NCI-H748 (cell line): ENCODE results near the gene PTPRJ.
A peak's percentile ranks its signal among the peaks of the same experiment; 100 is the strongest.
"Not testable (repeated sequence)": the region's sequence is repeated elsewhere in the genome, so short reads cannot be mapped to it uniquely, and the experiment has no call there.

ENCODE experiments used
- DNase-seq: peaks from one replicate; lab custom pipeline; 2025; ENCODE audit not compliant: unreplicated experiment; lab: John Stamatoyannopoulos, UW

Gene PTPRJ

GRCh38 chr11:48107188-48107704 is 126.9 kb downstream of the PTPRJ start:
- DNase-seq = no peak

- no peak for DNase-seq
These were observed 128.1 kb downstream of the PTPRJ start for GRCh38 chr11:48108231-48109045.

GRCh38 chr11:48109046-48109666 is 128.8 kb downstream of the PTPRJ start:
- DNase-seq = peak; percentile 60

GRCh38 chr11:48110509-48110766 is 130.1 kb downstream of the PTPRJ start:
- DNase-seq = no peak

GRCh38 chr11:48111891-48112290 is 131.5 kb downstream of the PTPRJ start:
- no peak for DNase-seq

- no peak for DNase-seq
These were observed 134.4 kb downstream of the PTPRJ start for GRCh38 chr11:48114740-48115139.

GRCh38 chr11:48116437-48117228 is 136.3 kb downstream of the PTPRJ start:
- DNase-seq = peak; percentile 9

GRCh38 chr11:48122246-48122645 is 141.9 kb downstream of the PTPRJ start:
- DNase-seq = no peak

GRCh38 chr11:48122656-48123055 is 142.3 kb downstream of the PTPRJ start:
- no peak for DNase-seq

GRCh38 chr11:48123254-48123875 is 143.0 kb downstream of the PTPRJ start:
- DNase-seq = no peak

- DNase-seq = no peak
These were observed 143.8 kb downstream of the PTPRJ start for GRCh38 chr11:48123934-48124755.

GRCh38 chr11:48124880-48125279 is 144.5 kb downstream of the PTPRJ start:
- no peak for DNase-seq

- no peak for DNase-seq
These were observed 145.5 kb downstream of the PTPRJ start for GRCh38 chr11:48125866-48126265.

- no peak for DNase-seq
These were observed 147.3 kb downstream of the PTPRJ start for GRCh38 chr11:48127521-48128183.

- DNase-seq = no peak
These were observed 149.5 kb downstream of the PTPRJ start for GRCh38 chr11:48129697-48130395.

GRCh38 chr11:48134221-48134922 is 154.0 kb downstream of the PTPRJ start:
- DNase-seq = no peak

- DNase-seq = no peak
These were observed 157.9 kb downstream of the PTPRJ start for GRCh38 chr11:48138222-48138621.

- DNase-seq = not testable (repeated sequence)
These were observed 159.5 kb downstream of the PTPRJ start for GRCh38 chr11:48139896-48140295.
